ENCODE results near the gene PRDM16. TPM values are rescaled to one million over a fixed set of nuclear protein-coding genes. Genes with fewer than 3 reads are reported as not detected.

The PRDM16 gene
- polyA plus RNA-seq, 2 of the 4 experiments (the other 2 are of a cell fraction), result 0.03 to 0.35 TPM

DNA sequence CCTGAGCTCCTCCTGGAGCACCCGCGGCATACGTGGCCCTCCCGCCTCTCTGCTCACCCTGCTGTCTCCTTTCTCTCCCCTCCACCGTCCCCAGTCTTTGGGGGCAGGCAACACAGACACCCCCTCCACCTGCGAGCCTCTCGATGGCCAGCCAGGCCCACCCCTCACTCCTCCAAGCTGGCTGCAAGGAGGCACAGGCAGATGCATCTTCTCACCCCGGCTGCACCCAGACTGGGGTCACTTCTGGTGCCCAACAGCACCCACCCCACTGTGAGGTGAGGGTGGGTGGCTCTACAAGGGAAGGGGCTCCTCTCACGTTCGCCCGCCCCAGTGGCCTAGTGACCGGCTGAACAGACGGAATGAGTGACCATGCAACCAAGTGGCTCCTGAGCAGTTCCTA is 277.5 kb downstream of the PRDM16 start:
- Histone ChIP-seq H3K9me3 (peaks cover 8% of the 10 kb centered on the region; the same call in 1 of the 3 replicates), H3K27ac (no peak overlapping the region), H3K4me2 (no peak overlapping the region), H3K4me3 (no peak overlapping the region), H3K4me1 (no peaks in the 10 kb centered on the region)
- CTCF ChIA-PET, result no interaction called here
- POLR2A ChIA-PET, result no interaction called here
- FAIRE-seq (no peak), ATAC-seq (no peak), DNase-seq (ENCODE audit: low read depth in 1 of 2, low spot score in 1 of 2) (no peak)
- 58% methylated on average over 6 of the region's 13 CpGs for WGBS (ENCODE audit: missing lambda C conversion rate)
- TF ChIP-seq ZSCAN20 (CRISPR knock-in tag; IDR thresholded peaks at IDR 0.05) (no peak), HOXB13 (CRISPR knock-in tag; IDR thresholded peaks at IDR 0.05; ENCODE audit: low read depth) (no peak), NPAS2 (CRISPR knock-in tag; IDR thresholded peaks at IDR 0.05; ENCODE audit: borderline replicate concordance) (no peak), RFX5 (IDR thresholded peaks at IDR 0.05) (no peak), PHF8 (IDR thresholded peaks at IDR 0.05; ENCODE audit: borderline replicate concordance, low read depth) (no peak), ZC3H11A (IDR thresholded peaks at IDR 0.05) (no peak), RARB (CRISPR knock-in tag; IDR thresholded peaks at IDR 0.05) (no peak), MAZ (IDR thresholded peaks at IDR 0.05; ENCODE audit: borderline replicate concordance, low read depth, low read length) (no peak), NFE2L2 (conservative IDR thresholded peaks at IDR 0.05; ENCODE audit: low read length) (no peak), CBX2 (IDR thresholded peaks at IDR 0.05; ENCODE audit: borderline replicate concordance, low read depth) (no peak), SMC3 (IDR thresholded peaks at IDR 0.05) (no peak), CHD4 (IDR thresholded peaks at IDR 0.05; ENCODE audit: borderline replicate concordance) (no peak), MAFK (IDR thresholded peaks at IDR 0.05; ENCODE audit: partially characterized antibody) (no peak)
- TF ChIP-seq, protein P1, sequence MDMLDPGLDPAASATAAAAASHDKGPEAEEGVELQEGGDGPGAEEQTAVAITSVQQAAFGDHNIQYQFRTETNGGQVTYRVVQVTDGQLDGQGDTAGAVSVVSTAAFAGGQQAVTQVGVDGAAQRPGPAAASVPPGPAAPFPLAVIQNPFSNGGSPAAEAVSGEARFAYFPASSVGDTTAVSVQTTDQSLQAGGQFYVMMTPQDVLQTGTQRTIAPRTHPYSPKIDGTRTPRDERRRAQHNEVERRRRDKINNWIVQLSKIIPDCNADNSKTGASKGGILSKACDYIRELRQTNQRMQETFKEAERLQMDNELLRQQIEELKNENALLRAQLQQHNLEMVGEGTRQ (IDR thresholded peaks at IDR 0.05), result no peak
- TF ChIP-seq, protein P2, sequence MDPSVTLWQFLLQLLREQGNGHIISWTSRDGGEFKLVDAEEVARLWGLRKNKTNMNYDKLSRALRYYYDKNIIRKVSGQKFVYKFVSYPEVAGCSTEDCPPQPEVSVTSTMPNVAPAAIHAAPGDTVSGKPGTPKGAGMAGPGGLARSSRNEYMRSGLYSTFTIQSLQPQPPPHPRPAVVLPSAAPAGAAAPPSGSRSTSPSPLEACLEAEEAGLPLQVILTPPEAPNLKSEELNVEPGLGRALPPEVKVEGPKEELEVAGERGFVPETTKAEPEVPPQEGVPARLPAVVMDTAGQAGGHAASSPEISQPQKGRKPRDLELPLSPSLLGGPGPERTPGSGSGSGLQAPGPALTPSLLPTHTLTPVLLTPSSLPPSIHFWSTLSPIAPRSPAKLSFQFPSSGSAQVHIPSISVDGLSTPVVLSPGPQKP (IDR thresholded peaks at IDR 0.05; ENCODE audit: low read depth, low read length), result no peak

DNA sequence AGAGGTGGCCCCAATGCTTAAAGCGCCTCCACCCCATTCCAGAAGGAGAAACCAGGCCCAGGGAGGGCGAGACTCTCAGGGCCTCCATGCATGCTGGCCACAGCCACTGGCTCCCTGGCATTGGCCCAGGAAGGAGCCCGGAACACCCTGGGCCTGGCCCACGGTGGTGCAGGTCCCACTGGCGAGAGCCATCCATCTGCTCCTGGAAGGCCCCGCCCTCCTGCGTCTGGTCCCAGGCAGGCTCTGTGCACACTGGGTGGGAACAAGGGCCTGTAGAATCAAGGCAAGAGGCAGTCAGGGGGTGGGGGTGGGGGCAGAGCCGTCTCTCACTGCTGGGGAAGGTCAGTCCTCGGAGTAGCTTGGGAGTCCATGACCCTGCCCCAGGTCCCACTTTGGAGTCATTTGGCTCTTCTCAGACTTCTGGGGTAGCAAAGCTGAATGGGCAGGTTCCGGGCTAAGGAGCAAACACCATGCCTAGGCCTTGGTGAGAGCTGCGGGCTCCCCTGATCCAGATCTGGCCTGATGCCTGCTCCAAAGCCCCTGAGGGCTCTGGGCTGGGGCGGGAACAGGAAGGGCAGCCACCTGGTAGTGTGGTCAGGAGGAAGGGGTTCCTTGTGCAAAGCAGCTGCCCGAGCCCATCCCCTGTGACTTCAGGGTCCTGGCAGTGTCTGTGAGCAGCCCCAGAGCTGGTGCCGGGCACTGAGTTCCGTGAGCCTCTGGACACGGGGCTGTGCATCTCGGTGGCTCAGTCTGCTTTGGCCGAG is 278.4 kb downstream of the PRDM16 start:
- ChIA-PET POLR2A (no interaction called here), CTCF (interaction anchor here (1.1 kb wide), 1 partner anchor 9 kb away, joined by 3 read pairs; no protein-coding TSS in a partner anchor)
- Histone ChIP-seq H3K9me3 (peaks cover 8% of the 10 kb centered on the region; the same call in 1 of the 3 replicates), H3K4me2 (no peak overlapping the region), H3K4me1 (no peaks in the 10 kb centered on the region), H3K4me3 (no peak overlapping the region), H3K27ac (no peak overlapping the region)
- 60% methylated on average over 2 of the region's 18 CpGs for WGBS (ENCODE audit: missing lambda C conversion rate)
- no peak for FAIRE-seq
- no peak for DNase-seq (ENCODE audit: low read depth in 1 of 2, low spot score in 1 of 2)
- no peak for ATAC-seq
- TF ChIP-seq KDM5A (IDR thresholded peaks at IDR 0.05) (no peak), FOSB (CRISPR knock-in tag; IDR thresholded peaks at IDR 0.05) (no peak), CBX8 (IDR thresholded peaks at IDR 0.05) (no peak), JUN (IDR thresholded peaks at IDR 0.05) (no peak)
- TF ChIP-seq, protein P3, sequence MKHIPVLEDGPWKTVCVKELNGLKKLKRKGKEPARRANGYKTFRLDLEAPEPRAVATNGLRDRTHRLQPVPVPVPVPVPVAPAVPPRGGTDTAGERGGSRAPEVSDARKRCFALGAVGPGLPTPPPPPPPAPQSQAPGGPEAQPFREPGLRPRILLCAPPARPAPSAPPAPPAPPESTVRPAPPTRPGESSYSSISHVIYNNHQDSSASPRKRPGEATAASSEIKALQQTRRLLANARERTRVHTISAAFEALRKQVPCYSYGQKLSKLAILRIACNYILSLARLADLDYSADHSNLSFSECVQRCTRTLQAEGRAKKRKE (CRISPR knock-in tag; IDR thresholded peaks at IDR 0.05; ENCODE audit: low read depth), result no peak

DNA sequence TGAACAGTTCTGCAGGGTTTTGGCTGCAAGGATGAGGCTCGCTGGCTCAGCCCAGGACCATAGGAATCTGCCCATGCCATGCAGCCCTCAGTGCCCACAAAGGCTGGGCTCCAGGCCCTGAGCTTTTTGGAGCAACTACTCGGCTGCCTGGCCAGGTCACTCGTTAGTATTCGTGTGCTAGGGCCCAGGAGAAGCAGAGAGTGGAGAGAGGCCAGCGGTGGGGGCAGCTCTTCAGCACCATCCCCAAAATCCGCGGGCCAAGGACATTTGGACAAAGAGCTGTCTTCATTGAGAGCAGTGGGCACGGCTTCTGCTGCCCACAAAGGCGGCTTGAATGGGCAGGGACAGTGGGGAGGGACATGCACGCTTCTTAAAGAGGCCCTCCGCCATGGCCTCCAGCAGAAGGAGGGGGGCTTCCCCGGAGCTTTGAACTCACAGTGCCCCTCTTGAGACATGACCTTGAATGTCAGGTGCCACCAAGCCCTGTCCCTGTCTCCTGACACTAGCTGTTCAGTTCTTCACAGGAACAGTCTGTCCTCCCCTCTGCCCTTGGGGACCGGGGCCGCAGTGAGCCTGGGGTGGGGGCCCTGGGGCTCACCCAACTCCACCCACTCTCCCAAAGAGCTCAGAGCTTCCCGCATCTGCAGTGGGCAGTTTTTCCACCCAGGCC is 279.3 kb downstream of the PRDM16 start:
- DNase-seq (ENCODE audit: low read depth in 1 of 2, low spot score in 1 of 2), result no peak
- H3K27ac ChIP-seq, result no peak overlapping the region
- POLR2A ChIA-PET, result no interaction called here
- WGBS (ENCODE audit: missing lambda C conversion rate), result 47% methylated on average over 8 of the region's 15 CpGs
- no peak for ATAC-seq
- no peak overlapping the region for H3K4me3 ChIP-seq
- peaks cover 8% of the 10 kb centered on the region; the same call in 1 of the 3 replicates for H3K9me3 ChIP-seq
- CTCF ChIA-PET, result interaction anchor here (1.1 to 1.5 kb wide), 3 partner anchors 10 to 335 kb away, joined by 3 to 4 read pairs (median 3); no protein-coding TSS in a partner anchor
- FAIRE-seq, result no peak
- H3K4me2 ChIP-seq, result no peak overlapping the region
- H3K4me1 ChIP-seq, result no peaks in the 10 kb centered on the region
- no peak for TF ChIP-seq FOXS1 (CRISPR knock-in tag; IDR thresholded peaks at IDR 0.05)
- TF ChIP-seq CHD2 (IDR thresholded peaks at IDR 0.05; ENCODE audit: low read length, partially characterized antibody), result no peak
- no peak for TF ChIP-seq TP53 (CRISPR knock-in tag; IDR thresholded peaks at IDR 0.05)
- no peak for TF ChIP-seq NR3C1 (IDR thresholded peaks at IDR 0.05)
- TF ChIP-seq MAFK (IDR thresholded peaks at IDR 0.05; ENCODE audit: partially characterized antibody), result no peak
- no peak for TF ChIP-seq KDM5A (IDR thresholded peaks at IDR 0.05)
- TF ChIP-seq, protein P2 (IDR thresholded peaks at IDR 0.05; ENCODE audit: low read depth, low read length), result no peak
- no peak for TF ChIP-seq HEYL (CRISPR knock-in tag; IDR thresholded peaks at IDR 0.05)
- TF ChIP-seq CEBPB (IDR thresholded peaks at IDR 0.05), result no peak
- TF ChIP-seq CBX2 (IDR thresholded peaks at IDR 0.05; ENCODE audit: borderline replicate concordance, low read depth), result no peak
- no peak for TF ChIP-seq ZFP36 (IDR thresholded peaks at IDR 0.05; ENCODE audit: borderline replicate concordance, partially characterized antibody)

All from A549 (cell line).